HG02885 (cell line): ENCODE data around the gene LCN12.

ENCODE experiments used
- ATAC-seq: cut with Tn5 transposase; IDR thresholded peaks from one replicate; pipeline ENCODE4 v1.9.1; 2021; ENCODE audit warnings: mild to moderate bottlenecking; ENCODE audit not compliant: unreplicated experiment, poor library complexity

LCN12 gene

GRCh38 chr9:136970361-136970760 lies 18.3 kb downstream of the LCN12 start:
- ATAC-seq: no peak

- ATAC-seq: no peak
Measured at GRCh38 chr9:136971746-136972145, 19.7 kb downstream of the LCN12 start.

- no peak for ATAC-seq
Measured at GRCh38 chr9:136972335-136972734, 20.3 kb downstream of the LCN12 start.

- ATAC-seq: no peak
Measured at GRCh38 chr9:136972743-136973142, 20.7 kb downstream of the LCN12 start.

- ATAC-seq: no peak
Measured at GRCh38 chr9:136973618-136974617, 21.8 kb downstream of the LCN12 start.

- ATAC-seq: no peak
Measured at GRCh38 chr9:136974817-136975535, 22.9 kb downstream of the LCN12 start.

- no peak for ATAC-seq
Measured at GRCh38 chr9:136975644-136976043, 23.6 kb downstream of the LCN12 start.

- ATAC-seq: no peak
Measured at GRCh38 chr9:136977223-136977622, 25.1 kb downstream of the LCN12 start, which contains the start of gene PTGDS. TSS of gene PTGDS (plus strand) at chr9:136977504. CDS start at chr9:136977579, 75 bp downstream.

GRCh38 chr9:136977649-136978072 lies 25.6 kb downstream of the LCN12 start:
- no peak for ATAC-seq

GRCh38 chr9:136978073-136978864 lies 26.2 kb downstream of the LCN12 start:
- no peak for ATAC-seq

- ATAC-seq: no peak
Measured at GRCh38 chr9:136978865-136979544, 26.9 kb downstream of the LCN12 start.

GRCh38 chr9:136979769-136980587 lies 27.9 kb downstream of the LCN12 start:
- ATAC-seq: no peak

GRCh38 chr9:136980669-136981478 lies 28.8 kb downstream of the LCN12 start:
- no peak for ATAC-seq

GRCh38 chr9:136981588-136982231 lies 29.6 kb downstream of the LCN12 start:
- no peak for ATAC-seq

- no peak for ATAC-seq
Measured at GRCh38 chr9:136982232-136983051, 30.4 kb downstream of the LCN12 start, which contains the start of gene LCNL1. TSS of gene LCNL1 (plus strand) at chr9:136982993. CDS start at chr9:136983587, 594 bp downstream.

GRCh38 chr9:136983167-136983566 lies 31.1 kb downstream of the LCN12 start:
- ATAC-seq: no peak
